Gastrocnemius medialis (tissue), 4 donors: ENCODE data around the gene RNU1-3.
"Not testable (repeated sequence)": the region's sequence is repeated elsewhere in the genome, so short reads cannot be mapped to it uniquely, and the experiment has no call there.

ENCODE experiments used
- POLR2A ChIP-seq, 2 donors: fragments of 450-650 bp; IDR thresholded peaks; one replicate each; pipeline ENCODE4 v1.6.1; 2017; ENCODE audit warnings: antibody characterized with exemption in 2 of 2, mild to moderate bottlenecking in 2 of 2, moderate library complexity in 2 of 2
- TF ChIP-seq, protein P1 (sequence below), 5 experiments: fragments of 450-650 bp in 3 of 5; fragments of 200-600 bp in 2 of 5; sonication (generic) in 2 of 5; IDR thresholded peaks in 4 of 5; conservative IDR thresholded peaks in 1 of 5; 1 replicate in 4 of 5; 2 replicates in 1 of 5; pipeline ENCODE4 v1.5.1; 2016 to 2019; ENCODE audit warnings: antibody characterized with exemption in 5 of 5, mild to moderate bottlenecking in 3 of 5, moderate library complexity in 3 of 5

DNA sequence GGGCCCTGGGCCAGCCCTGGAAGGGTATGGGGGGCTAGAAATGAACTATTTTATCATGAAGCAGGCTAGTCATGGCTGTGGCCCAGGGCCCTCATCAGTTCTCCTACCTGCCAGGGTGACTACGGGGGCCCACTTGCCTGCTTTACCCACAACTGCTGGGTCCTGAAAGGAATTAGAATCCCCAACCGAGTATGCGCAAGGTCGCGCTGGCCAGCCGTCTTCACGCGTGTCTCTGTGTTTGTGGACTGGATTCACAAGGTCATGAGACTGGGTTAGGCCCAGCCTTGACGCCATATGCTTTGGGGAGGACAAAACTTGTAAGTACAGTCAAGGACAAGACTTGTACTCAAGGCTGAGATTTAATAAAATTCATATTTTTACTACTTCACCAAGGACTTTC is 16.8 kb downstream of the RNU1-3 start:
- TF ChIP-seq, protein P1, sequence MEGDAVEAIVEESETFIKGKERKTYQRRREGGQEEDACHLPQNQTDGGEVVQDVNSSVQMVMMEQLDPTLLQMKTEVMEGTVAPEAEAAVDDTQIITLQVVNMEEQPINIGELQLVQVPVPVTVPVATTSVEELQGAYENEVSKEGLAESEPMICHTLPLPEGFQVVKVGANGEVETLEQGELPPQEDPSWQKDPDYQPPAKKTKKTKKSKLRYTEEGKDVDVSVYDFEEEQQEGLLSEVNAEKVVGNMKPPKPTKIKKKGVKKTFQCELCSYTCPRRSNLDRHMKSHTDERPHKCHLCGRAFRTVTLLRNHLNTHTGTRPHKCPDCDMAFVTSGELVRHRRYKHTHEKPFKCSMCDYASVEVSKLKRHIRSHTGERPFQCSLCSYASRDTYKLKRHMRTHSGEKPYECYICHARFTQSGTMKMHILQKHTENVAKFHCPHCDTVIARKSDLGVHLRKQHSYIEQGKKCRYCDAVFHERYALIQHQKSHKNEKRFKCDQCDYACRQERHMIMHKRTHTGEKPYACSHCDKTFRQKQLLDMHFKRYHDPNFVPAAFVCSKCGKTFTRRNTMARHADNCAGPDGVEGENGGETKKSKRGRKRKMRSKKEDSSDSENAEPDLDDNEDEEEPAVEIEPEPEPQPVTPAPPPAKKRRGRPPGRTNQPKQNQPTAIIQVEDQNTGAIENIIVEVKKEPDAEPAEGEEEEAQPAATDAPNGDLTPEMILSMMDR (IDR thresholded peaks at IDR 0.05 in 4 of 5, conservative IDR thresholded peaks at IDR 0.05 in 1 of 5), result not testable (repeated sequence)
- TF ChIP-seq POLR2A (IDR thresholded peaks at IDR 0.05), result not testable (repeated sequence)
